HG03108 (cell line): ENCODE data around the gene GARS1.

ENCODE experiments used
- ATAC-seq: cut with Tn5 transposase; IDR thresholded peaks from one replicate; pipeline ENCODE4 v1.9.1; 2021; ENCODE audit warnings: moderate library complexity; ENCODE audit not compliant: unreplicated experiment

The GARS1 gene, protein sequence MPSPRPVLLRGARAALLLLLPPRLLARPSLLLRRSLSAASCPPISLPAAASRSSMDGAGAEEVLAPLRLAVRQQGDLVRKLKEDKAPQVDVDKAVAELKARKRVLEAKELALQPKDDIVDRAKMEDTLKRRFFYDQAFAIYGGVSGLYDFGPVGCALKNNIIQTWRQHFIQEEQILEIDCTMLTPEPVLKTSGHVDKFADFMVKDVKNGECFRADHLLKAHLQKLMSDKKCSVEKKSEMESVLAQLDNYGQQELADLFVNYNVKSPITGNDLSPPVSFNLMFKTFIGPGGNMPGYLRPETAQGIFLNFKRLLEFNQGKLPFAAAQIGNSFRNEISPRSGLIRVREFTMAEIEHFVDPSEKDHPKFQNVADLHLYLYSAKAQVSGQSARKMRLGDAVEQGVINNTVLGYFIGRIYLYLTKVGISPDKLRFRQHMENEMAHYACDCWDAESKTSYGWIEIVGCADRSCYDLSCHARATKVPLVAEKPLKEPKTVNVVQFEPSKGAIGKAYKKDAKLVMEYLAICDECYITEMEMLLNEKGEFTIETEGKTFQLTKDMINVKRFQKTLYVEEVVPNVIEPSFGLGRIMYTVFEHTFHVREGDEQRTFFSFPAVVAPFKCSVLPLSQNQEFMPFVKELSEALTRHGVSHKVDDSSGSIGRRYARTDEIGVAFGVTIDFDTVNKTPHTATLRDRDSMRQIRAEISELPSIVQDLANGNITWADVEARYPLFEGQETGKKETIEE

DNA sequence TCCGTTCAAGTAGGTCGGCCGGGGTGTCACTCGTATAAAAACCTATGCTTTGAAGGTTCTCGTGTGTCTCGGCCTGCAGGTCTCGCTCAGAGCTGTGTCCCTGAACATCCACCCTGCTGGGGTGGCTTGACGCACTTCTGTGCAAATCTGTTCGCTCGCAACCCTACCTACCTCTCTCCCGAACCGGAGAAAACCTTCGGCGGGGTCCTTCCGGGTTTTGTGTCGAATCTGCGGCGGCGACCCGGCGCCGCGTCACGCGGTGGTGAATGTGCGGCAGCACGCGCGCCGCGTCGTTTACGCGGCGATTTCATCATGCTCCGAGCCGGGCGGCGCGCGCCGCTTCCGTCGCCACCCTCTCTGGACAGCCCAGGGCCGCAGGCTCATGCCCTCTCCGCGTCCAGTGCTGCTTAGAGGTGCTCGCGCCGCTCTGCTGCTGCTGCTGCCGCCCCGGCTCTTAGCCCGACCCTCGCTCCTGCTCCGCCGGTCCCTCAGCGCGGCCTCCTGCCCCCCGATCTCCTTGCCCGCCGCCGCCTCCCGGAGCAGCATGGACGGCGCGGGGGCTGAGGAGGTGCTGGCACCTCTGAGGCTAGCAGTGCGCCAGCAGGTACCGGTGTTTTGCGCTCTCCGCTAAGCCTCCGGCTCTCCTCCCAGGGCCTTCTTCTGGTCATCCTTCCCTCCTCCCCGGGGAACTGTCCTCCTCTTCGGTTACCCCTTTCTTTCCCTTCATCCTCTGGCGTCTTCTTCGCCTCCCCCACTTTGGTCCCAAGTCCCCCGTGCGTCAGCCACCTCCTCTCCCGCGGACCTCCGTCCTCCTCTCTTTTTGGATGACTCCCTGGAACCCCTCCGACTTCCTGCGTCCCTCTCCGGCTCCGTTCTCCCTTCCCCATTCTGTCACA is at the start of gene GARS1:
TSS of gene GARS1 (plus strand) at position 339 of the 896 bp plus-strand sequence. CDS start at position 383, 44 bp downstream.
- ATAC-seq, result peak; percentile 88

DNA sequence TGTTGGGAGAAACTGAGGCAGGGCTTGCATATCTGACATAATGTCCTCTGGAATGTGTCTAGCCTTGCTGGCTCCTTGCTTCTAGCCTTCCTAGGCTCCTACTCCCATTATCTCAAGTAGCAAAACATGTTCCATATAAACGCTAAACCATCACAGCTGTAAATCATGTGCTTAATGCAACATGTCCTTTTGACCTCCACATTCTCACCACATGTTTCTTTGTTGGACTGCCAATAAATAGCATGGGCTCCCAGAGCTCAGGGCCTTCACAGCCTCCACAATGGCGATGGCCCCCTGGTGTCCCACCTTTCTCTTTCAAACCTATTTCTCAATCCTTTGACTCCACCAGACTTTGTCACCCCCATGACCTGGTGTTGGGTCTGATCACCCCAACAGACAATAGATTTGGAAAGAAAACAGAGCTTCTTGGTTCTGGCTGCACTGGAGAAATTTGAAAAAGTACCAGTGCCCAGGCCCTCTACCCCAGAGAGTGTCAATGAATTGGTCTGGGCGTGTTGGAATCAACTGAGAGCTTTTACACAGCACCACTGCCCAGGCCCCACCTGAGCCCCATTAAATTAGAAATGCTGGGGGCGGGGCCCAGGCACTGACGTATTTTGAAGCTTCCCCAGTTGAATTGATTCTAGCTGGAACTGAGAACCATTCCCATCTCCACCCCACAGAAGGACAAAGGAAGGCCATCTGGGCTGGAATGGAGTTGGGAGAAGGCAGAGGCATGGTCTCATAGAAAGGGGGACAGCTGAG is 48.7 kb upstream of the GARS1 start:
- ATAC-seq, result no peak

DNA sequence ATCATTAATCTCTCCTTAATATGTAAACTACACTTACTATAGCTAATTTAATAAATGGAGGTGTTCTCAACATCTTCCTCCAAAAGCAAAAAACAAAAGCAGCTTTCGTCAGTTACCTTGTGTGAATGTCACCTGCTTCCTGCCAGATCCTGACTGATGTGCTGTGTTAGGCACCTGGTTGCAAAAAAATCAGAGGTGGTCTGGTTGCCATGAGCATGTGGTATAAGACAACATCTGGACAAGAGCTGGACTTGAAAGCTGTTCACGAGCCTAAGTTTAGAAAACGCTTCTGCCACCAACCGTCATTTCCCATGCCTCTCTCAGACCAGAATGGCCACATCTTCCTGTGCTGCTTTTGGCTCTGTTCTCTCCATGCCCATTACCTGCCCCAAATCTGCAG is 48.1 kb upstream of the GARS1 start:
- ATAC-seq, result no peak

DNA sequence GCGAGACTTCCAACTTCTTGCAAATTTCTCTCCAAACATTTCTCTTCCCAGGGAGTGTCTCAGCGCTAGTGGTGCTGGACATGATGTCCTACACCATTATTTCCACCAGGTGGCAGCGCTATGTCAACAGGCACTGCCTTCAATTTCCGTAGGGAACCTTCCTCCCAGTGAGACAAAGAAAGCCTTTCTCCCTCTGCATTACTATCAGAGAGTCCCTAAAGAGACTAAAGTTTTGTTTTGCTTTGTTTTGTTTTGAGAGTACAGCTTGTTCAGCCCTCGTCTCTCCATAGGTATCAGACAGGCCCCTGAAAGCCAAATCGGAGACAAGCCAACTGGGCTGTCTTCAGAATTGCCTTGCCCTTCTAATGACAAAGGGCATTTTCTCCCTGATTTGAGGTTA is 45.8 kb upstream of the GARS1 start:
- peak; percentile 50 for ATAC-seq

DNA sequence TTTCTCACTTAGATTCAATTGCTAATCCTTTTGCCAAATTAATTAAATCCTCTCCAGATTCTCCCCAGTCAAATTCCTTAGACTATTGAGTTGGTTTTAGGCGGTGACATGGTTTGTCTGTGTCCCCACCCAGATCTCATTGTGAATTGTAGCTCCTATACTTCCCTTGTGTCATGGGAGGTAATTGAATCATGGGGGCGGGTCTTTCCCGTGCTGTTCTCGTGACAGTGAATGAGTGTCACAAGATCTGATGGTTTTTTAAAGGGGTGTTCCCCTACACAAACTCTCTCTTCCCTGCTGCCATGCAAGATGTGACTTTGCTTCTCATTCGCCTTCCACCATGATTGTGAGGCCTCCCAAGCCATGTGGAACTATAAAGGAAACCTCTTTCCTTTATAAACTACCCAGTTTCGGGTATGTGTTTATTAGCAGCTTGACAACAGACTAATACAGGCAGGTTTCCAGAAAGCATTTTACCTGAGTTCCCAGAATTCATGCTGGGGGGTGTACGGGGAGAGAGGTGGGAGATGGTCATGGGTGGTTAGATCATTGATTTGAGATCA is 44.7 kb upstream of the GARS1 start:
- no peak for ATAC-seq

DNA sequence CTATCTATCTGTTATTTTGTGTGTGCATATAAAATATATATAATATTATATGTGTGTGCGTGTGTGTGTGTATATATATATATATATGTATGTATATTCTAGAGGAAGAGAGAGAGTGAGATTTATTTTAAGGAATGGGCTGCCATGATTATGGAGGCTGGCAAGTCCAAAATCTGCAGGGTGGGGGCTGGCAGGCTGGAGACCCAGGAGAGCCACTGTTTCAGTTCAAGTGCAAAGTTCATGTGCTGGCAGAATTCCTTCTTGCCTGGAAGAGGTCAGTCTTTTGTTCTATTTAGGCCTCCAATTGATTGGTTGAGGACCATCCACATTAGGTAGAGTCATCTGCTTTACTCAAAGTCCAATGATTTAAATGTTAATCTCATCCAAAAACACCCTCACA is 42.3 kb upstream of the GARS1 start:
- no peak for ATAC-seq

DNA sequence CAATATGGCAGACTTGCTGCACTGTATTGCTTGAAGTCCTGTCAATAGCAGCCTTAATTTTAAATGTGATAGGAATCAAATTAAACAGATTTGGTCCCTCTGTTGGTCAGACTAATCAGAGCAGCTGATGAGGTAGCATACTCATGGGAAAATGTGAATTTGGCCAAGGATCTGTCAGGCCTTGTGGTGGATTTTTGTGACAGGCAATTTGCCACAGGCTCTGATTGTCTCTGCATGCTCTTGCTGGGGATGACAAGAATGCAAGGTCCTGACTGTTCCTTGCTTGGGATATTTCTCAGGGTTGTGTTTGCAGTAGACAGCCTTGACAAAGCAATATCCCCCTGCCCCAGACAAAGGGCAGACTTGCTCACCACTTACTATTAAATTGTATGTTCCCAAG is 41.5 kb upstream of the GARS1 start:
- no peak for ATAC-seq

DNA sequence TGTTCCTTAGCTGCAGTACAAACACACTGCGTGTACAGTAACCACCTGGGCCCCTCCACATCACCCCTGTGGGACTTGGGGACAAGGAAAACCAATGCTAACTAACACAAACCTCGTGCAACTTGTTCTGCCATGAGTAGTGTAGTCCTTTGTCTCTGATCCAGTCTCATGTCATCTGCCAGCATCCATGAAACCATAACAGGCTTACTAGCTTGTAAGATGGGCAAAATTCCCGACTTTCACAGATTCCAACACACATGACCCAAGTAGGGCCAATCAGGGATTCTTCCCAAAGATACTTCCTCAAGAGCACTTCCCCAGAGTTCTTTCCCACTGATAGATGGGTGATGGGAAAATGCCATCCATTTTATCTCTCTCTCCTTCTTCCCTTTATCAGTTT is 41.1 kb upstream of the GARS1 start:
- no peak for ATAC-seq

DNA sequence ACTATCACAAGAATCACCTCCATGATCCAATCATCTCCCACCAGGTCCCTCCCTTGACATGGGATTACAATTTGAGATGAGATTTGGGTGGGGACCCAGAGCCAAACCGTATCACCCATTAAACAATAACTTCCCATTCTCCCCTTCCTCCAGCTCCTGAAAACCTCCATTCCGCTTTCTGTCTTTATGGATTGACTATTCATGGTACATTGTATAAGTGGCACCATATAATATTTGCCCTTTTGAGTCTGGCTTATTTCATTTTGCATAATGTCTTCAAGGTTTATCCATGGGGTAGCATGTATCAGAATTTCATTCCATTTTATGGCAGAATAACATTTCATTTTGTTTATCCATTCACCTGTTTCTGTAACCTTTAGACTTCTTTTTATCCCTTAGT is 39.2 kb upstream of the GARS1 start:
- ATAC-seq, result no peak

DNA sequence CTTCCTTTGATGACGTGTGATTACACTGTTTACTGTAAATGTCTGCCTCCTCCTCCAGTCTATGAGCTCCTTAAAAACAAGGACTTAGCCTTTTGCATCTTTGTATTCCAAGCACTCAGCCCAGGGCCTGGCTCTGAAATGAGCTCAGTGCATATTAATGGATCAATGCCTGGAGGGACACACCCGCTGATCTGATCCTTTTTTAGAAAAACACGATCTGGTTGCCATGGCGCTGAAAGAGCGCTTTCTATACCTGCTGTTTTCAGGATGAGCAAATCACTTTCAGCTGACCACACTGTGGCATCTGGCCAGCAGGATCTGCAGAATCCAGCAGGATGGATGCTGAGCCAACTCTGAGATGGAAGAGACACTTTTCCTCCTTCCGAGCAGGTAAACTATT is 37.8 kb upstream of the GARS1 start:
- no peak for ATAC-seq

DNA sequence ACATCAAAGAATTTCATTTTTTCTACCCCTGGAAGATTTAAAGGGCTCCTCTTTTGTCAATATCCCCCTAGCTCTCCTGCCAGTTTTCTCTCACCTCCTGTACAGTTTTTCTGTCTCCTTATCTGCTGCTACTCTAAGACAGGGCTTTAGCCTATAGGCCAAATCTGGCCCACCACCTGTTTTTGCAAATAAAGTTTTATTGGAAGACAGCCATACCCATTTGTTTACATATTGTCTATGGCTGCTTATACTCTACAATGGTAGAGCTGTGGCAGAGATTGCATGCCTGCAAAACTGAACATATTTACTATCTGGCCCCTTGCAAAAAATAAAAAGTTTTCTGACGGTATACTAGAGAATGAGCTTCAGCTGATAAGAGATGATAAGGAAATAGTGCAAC is 37.4 kb upstream of the GARS1 start:
- no peak for ATAC-seq

DNA sequence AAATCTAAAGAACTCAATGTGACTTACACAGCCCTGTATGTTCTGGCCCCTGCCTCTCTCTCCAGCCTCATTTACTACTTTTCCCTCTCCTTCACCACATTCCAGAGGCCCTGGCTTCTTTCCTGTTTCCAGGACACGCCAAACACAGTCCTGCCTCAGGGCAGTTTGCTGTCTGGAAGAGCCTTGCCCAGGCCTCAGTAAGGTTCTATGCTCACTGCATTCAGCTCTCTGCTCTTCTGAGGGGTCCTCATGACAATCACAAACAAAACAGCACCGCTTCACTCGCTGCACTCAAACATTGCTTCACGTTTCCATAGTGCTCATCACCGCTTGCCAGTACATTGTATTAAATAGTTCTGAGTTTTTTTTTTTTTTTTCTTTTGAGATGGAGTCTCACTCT is 35.1 kb upstream of the GARS1 start:
- ATAC-seq, result no peak

DNA sequence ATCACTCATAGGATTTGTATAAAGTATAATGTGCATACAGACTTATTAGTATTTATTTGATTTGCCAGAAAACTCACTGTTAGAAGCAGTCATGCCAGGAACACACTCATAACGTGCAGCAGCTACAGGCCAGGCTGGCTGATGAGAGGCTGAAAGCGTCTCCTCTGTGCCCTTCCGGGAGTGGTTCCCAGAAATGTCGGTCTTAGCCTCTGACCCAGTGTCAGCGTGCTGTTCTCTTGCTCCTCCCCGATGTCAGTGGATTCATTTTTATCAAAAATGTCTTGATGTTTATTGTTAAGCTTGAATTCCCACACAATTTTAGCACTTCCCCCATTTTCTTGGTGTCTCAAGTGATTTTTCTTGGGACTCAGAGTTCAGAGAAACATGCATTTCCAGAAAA is 33.3 kb upstream of the GARS1 start:
- no peak for ATAC-seq

DNA sequence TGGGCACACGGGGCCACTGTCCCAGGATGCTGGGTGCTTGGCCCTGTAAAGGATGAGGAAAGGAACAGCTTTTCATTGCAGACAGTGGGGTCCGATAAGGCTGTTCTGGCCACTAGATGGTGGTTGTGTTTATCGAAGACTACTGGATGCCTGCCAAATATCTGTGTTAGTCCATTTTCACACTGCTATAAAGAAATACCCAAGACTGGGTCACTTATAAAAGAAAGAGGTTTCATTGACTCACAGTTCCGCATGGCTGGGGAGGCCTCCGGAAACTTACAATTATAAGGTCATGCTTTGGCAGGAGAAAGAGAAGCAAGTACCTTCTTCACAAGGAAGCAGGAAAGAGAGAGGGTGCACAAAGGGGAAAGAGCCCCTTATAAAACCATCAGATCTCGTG is 32.2 kb upstream of the GARS1 start:
- no peak for ATAC-seq

DNA sequence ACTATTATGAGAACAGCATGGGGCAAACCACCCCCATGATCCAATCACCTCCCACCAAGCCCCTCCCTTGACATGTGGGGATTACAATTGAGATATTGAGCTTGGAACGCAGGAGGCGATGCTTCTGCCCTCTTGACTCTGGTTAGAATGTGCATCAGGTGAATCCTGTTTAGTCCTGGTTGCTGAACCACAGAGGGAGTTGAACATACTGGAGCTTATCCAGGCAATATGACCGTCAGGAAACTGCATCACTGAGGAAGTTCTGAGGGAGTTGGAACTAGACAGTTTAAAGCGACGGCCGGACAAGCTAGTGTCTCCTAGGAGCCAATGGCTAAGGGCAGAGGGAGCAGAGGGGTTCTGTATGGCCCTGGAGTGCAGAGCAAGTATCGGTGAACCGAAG is 31.8 kb upstream of the GARS1 start:
- no peak for ATAC-seq

DNA sequence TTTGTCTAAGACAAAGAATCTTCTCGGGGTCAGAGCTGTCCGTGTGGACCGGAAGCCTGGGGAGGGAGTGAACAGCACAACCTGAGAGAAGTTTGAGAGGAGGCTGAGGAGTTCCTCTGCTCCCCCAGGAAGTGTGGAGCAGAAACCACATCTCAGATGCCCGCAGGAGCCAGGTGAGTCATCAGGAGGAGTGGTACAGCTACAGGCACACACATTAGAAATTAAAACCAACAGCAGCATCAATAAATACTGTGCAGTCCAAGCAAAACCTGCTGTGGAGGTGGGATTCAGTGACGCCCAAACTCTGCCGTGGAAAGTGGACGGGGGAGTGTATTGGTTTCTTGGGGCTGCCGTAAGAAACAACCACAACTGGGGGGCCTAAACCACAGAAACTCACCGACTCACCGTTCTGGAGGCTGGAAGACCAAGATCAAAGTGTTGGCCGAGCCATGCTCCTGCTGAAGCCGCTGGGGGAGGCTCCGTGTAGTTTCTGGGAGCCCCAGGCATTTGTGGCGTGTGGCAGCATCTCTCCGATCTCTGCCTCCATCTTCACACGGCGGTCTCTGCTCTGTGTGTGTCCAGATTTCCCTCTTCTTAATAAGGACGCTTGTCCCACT is 31.2 kb upstream of the GARS1 start:
- ATAC-seq, result no peak

DNA sequence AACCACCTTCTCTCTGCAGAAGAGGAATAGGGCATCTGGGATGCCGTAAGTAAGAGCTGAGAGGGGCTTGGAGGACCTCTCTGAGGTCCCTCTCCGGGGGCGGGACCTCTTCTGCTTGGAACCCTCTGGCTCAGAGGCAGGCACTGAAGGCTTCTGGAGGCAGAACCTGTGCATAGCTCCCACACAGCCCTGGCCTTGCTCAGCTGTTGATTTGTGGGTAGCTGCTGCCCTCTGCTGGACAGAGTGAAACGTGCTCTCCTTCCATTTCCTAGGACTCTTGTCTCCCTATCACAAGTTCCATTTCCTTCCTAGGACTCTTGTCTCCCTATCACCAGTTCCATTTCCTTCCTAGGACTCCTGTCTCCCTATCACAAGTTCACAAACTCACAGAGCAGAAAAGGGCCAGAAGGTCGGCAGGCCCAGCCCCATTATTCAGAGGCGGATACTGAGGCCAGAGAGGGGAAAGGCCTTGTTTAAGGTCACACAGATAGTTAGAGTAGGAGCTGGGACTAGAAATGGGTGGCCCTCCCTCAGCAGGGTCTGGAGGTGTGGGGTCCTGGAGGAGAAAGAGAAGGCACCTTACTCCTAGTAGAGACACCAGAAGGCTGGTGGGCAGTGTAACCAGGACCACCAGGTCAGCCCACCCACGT is 30.3 kb upstream of the GARS1 start:
- ATAC-seq, result peak; percentile 84

DNA sequence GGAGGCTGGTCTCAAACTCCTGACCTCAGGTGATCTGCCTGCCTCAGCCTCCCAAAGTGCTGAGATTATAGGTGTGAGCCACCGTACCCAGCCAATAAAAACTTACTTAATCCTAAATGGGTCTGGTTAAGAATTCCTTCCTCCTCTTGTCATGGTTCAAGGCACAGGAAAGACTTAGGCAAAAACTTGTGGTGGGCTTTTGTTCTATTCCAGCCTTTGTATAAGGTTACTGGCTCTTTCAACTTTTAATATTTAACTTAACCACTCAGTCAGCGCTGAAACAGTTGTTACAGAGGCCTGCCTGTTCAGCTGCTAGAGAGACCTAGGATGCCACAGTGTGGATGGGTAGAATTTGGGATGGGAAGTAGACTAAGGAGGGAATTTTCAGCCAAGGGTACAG is 28.1 kb upstream of the GARS1 start:
- no peak for ATAC-seq

DNA sequence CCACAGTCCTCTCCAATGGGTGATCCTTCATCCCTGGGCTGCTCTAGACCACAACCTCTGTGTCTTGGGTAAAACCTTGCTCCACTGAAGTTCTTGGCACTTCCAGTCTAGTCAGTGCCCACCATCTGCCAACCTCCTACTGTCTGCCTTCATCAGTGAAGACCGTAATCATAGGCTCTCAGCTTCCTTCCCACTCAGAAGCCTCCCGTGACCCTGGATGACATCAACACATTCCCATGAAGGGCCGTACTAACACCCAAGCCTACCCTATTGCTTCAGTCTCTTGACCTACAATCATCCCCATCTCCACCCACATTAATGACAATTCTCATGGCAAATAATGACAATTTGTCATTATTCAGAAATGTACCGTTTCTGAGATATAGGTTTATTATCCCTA is 27.6 kb upstream of the GARS1 start:
- no peak for ATAC-seq
